A549 (cell line): Measurements from ENCODE around the gene PEDS1. TPM values are rescaled to one million over a fixed set of nuclear protein-coding genes. Genes with fewer than 3 reads are reported as not detected.
A peak's percentile ranks its signal among the peaks of the same experiment; 100 is the strongest.

Source experiments
- ATAC-seq, 2 experiments: fragments of 200-7000 bp in 1 of 2; fragments of >200 bp in 1 of 2; cut with Nextera tagmentation in 1 of 2; cut with Tn5 transposase in 1 of 2; 3 replicates each; pipeline versions ENCODE4 v1.8.0 to v1.9.1; 2018 to 2020; ENCODE audit warnings: mild to moderate bottlenecking in 1 of 2, moderate library complexity in 1 of 2
- CTCF ChIA-PET: fragments of 300-600 bp; sonication (Branson Sonifier 250); formaldehyde crosslinking; extraction: SDS; loops from one replicate; lab custom pipeline; 2021; ENCODE audit warnings: antibody characterized with exemption, inconsistent platforms; lab: Yijun Ruan, JAX
- POLR2A ChIA-PET: fragments of 350-600 bp; formaldehyde crosslinking; extraction: SDS; loops from one replicate; lab custom pipeline; 2021; ENCODE audit warnings: antibody characterized with exemption, inconsistent platforms; lab: Yijun Ruan, JAX
- DNase-seq, 2 experiments: peaks; one replicate each; pipeline versions ENCODE4 v3.0.0 to v3.0.0-alpha.2; 2011 to 2016; ENCODE audit warnings: low read depth in 1 of 2, low spot score in 1 of 2
- FAIRE-seq: peaks from 2 replicates; lab custom pipeline; 2011; peaks lifted over from hg19 to GRCh38; lab: Jason Lieb, UNC
- H3K27ac ChIP-seq, 2 experiments: fragments of >200 bp; sonication (Bioruptor Twin); formaldehyde crosslinking; 3 replicates each; pipeline ENCODE4 v1.5.1; 2016 to 2017
- H3K4me1 ChIP-seq: fragments of >200 bp; sonication (Bioruptor Twin); formaldehyde crosslinking; 3 replicates; pipeline ENCODE4 v1.6.1; 2016
- H3K4me2 ChIP-seq: fragments of >200 bp; sonication (Bioruptor Twin); formaldehyde crosslinking; 3 replicates; pipeline ENCODE4 v1.6.1; 2016
- H3K4me3 ChIP-seq: fragments of >200 bp; sonication (Bioruptor Twin); formaldehyde crosslinking; 3 replicates; pipeline ENCODE4 v1.5.1; 2016
- H3K9me3 ChIP-seq: fragments of >200 bp; sonication (Bioruptor Twin); formaldehyde crosslinking; 3 replicates; pipeline ENCODE4 v1.6.1; 2016
- BHLHE40 ChIP-seq: IDR thresholded peaks from 2 replicates; pipeline ENCODE4 v1.6.1; 2012; ENCODE audit warnings: low read depth, low read length, inconsistent platforms
- CBX2 ChIP-seq: fragments of 200-600 bp; sonication (generic); IDR thresholded peaks from 2 replicates; pipeline ENCODE4 v1.6.1; 2016; ENCODE audit warnings: low read depth, mild to moderate bottlenecking, borderline replicate concordance
- CHD4 ChIP-seq: fragments of 200-600 bp; sonication (generic); IDR thresholded peaks from 2 replicates; pipeline ENCODE4 v1.6.1; 2016; ENCODE audit warnings: antibody characterized with exemption, mild to moderate bottlenecking, borderline replicate concordance
- EHF ChIP-seq: fragments of 250-450 bp; sonication (Bioruptor Pico); IDR thresholded peaks from 2 replicates; pipeline ENCODE4 v1.5.0; 2020; ENCODE audit warnings: mild to moderate bottlenecking
- GATA3 ChIP-seq: IDR thresholded peaks from 2 replicates; pipeline ENCODE4 v1.6.1; 2012; ENCODE audit warnings: borderline replicate concordance
- HDAC2 ChIP-seq: fragments of 200-600 bp; sonication (generic); IDR thresholded peaks from 2 replicates; pipeline ENCODE4 v1.6.1; 2016
- HEYL ChIP-seq: fragments of 250-450 bp; sonication (Bioruptor Pico); IDR thresholded peaks from 2 replicates; pipeline ENCODE4 v1.8.0; 2021; ENCODE audit warnings: mild to moderate bottlenecking, moderate library complexity
- HOXA7 ChIP-seq: fragments of 250-450 bp; sonication (Bioruptor Pico); IDR thresholded peaks from 2 replicates; pipeline ENCODE4 v1.5.0; 2020; ENCODE audit warnings: mild to moderate bottlenecking, moderate library complexity
- HOXB13 ChIP-seq: fragments of 250-450 bp; sonication (Bioruptor Pico); IDR thresholded peaks from 2 replicates; pipeline ENCODE4 v1.5.0; 2020; ENCODE audit warnings: low read depth, mild to moderate bottlenecking, moderate library complexity
- HOXB5 ChIP-seq: fragments of 250-450 bp; sonication (Bioruptor Pico); IDR thresholded peaks from 2 replicates; pipeline ENCODE4 v1.5.0; 2020; ENCODE audit warnings: mild to moderate bottlenecking, moderate library complexity
- JUN ChIP-seq, 2 experiments: fragments of >200 bp; sonication (Bioruptor Twin); formaldehyde crosslinking; IDR thresholded peaks; 2 replicates in 1 of 2; 3 replicates in 1 of 2; pipeline ENCODE4 v1.6.1; 2016 to 2017
- KDM1A ChIP-seq: fragments of 200-600 bp; sonication (generic); IDR thresholded peaks from 2 replicates; pipeline ENCODE4 v1.6.1; 2016; ENCODE audit warnings: low read depth, mild to moderate bottlenecking
- MAFK ChIP-seq: fragments of 450-650 bp; IDR thresholded peaks from 2 replicates; pipeline ENCODE4 v1.6.1; 2014; ENCODE audit not compliant: partially characterized antibody
- MYC ChIP-seq: IDR thresholded peaks from 2 replicates; pipeline ENCODE4 v1.6.1; 2012; ENCODE audit warnings: mild to moderate bottlenecking, inconsistent platforms, low read length, improper control_type of control experiment, borderline replicate concordance
- PHF8 ChIP-seq: fragments of 200-600 bp; sonication (generic); IDR thresholded peaks from 2 replicates; pipeline ENCODE4 v1.6.1; 2016; ENCODE audit warnings: low read depth, mild to moderate bottlenecking, antibody characterized with exemption, moderate library complexity, borderline replicate concordance
- POLR2A ChIP-seq: IDR thresholded peaks from 2 replicates; pipeline ENCODE4 v1.6.1; 2012; ENCODE audit warnings: mild to moderate bottlenecking, low read length
- RARB ChIP-seq: fragments of 250-450 bp; sonication (Bioruptor Pico); IDR thresholded peaks from 2 replicates; pipeline ENCODE4 v1.8.0; 2021; ENCODE audit warnings: mild to moderate bottlenecking, moderate library complexity
- RFX5 ChIP-seq: fragments of 450-650 bp; IDR thresholded peaks from 2 replicates; pipeline ENCODE4 v1.7.1; 2014; ENCODE audit warnings: antibody characterized with exemption, mild to moderate bottlenecking, moderate library complexity
- SREBF2 ChIP-seq: fragments of 450-650 bp; IDR thresholded peaks from 2 replicates; pipeline ENCODE4 v1.6.1; 2014; ENCODE audit warnings: mild to moderate bottlenecking, moderate library complexity
- TFCP2L1 ChIP-seq: fragments of 250-450 bp; sonication (Bioruptor Pico); IDR thresholded peaks from 2 replicates; pipeline ENCODE4 v1.5.0; 2021; ENCODE audit warnings: mild to moderate bottlenecking
- TP53 ChIP-seq: fragments of 250-450 bp; sonication (Bioruptor Pico); IDR thresholded peaks from 2 replicates; pipeline ENCODE4 v1.5.0; 2021; ENCODE audit warnings: mild to moderate bottlenecking, moderate library complexity
- ZC3H11A ChIP-seq: fragments of 450-650 bp; IDR thresholded peaks from 2 replicates; pipeline ENCODE4 v1.6.1; 2014; ENCODE audit warnings: antibody characterized with exemption, mild to moderate bottlenecking
- ZFP36 ChIP-seq: fragments of 450-650 bp; IDR thresholded peaks from 2 replicates; pipeline ENCODE4 v1.6.1; 2014; ENCODE audit warnings: borderline replicate concordance; ENCODE audit not compliant: partially characterized antibody
- ZNF302 ChIP-seq: fragments of 250-450 bp; sonication (Bioruptor Pico); IDR thresholded peaks from 2 replicates; pipeline ENCODE4 v1.9.0; 2021; ENCODE audit warnings: inconsistent platforms, mild to moderate bottlenecking, moderate library complexity
- ZSCAN20 ChIP-seq: fragments of 250-450 bp; sonication (Bioruptor Pico); IDR thresholded peaks from 2 replicates; pipeline ENCODE4 v1.8.0; 2022; ENCODE audit warnings: mild to moderate bottlenecking, moderate library complexity
- WGBS: methylation state at CpG from one replicate; pipeline ENCODE4 v1.1.6; 2017; ENCODE audit errors: missing lambda C conversion rate; 5-methylcytosine and 5-hydroxymethylcytosine counted together
- polyA plus RNA-seq, 4 experiments: library from polyadenylated mRNA; depleted of rRNA in 3 of 4; stranded (reverse); fragments of >200 nt; fragmentation: RNase III in 1 of 4; extraction: RNeasy Plus Mini Kit Qiagen cat#74134 plus additional on column Dnase treatment in 1 of 4; gene quantifications; 2 replicates in 3 of 4; 3 replicates in 1 of 4; pipeline ENCODE4 v1.2.3, GENCODE V29; 2011 to 2017
- TF ChIP-seq, protein P1 (sequence below): IDR thresholded peaks from 2 replicates; pipeline ENCODE4 v1.6.1; 2012
- TF ChIP-seq, protein P2 (sequence below): fragments of >200 bp; sonication (Bioruptor Twin); formaldehyde crosslinking; IDR thresholded peaks from 3 replicates; pipeline ENCODE4 v1.6.1; 2016
- TF ChIP-seq, protein P3 (sequence below): fragments of 450-650 bp; IDR thresholded peaks from 2 replicates; pipeline ENCODE4 v1.6.1; 2014; ENCODE audit warnings: antibody characterized with exemption
- TF ChIP-seq, protein P4 (sequence below): fragments of 250-450 bp; sonication (Bioruptor Pico); IDR thresholded peaks from 2 replicates; pipeline ENCODE4 v1.5.0; 2021; ENCODE audit warnings: mild to moderate bottlenecking, moderate library complexity, borderline replicate concordance
- TF ChIP-seq, protein P5 (sequence below): IDR thresholded peaks from 2 replicates; pipeline ENCODE4 v1.6.1; 2012
- TF ChIP-seq, protein P6 (sequence below): IDR thresholded peaks from 2 replicates; pipeline ENCODE4 v1.6.1; 2012; ENCODE audit warnings: low read depth, borderline replicate concordance
- TF ChIP-seq, protein P7 (sequence below): fragments of 200-600 bp; sonication (generic); IDR thresholded peaks from 2 replicates; pipeline ENCODE4 v1.6.1; 2016; ENCODE audit warnings: antibody characterized with exemption, mild to moderate bottlenecking, moderate library complexity

PEDS1 gene
- polyA plus RNA-seq, 2 of the 4 experiments (the other 2 are of a cell fraction), result 24.5 to 25.8 TPM

DNA sequence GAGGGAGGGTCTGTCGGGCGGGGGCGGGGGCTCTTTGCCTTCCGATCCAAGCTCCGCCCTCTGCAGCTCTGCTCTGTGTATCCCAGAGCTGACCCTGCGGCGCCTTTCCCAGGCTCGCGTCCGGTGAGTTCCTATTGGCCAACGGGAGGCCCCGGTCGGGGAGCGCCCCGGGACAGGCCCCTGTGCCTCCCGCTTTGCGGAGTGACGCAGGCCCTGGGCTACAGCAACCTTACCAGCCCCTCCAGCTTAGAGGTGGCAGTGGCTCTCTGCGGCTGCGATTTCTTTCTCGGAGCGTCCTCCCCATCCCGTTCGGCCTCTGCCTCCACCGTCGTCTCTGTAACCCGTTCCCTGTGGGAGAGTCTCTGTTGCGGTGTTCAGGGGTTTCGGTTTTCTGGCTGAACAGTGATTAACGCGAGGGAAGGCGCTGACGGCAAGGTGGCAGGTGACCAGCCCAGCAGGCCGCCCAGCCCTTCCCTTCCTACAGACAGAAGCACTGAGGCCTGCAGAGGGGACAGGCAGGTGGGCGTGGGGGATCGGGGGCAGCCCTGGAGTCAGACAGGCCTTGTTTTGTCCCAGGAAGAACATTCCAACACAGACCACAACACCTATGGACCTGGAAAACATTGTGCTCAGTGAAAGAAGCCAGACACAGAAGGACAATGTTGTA lies 19.0 kb upstream of the PEDS1 start:
- peak overlapping the region; percentile 92 for H3K4me2 ChIP-seq
- 1% methylated on average over 27 of the region's 36 CpGs for WGBS
- no peaks in the 10 kb centered on the region for H3K9me3 ChIP-seq
- H3K4me3 ChIP-seq, result peak overlapping the region; percentile 49
- H3K4me1 ChIP-seq, result peaks cover 26% of the 10 kb centered on the region
- FAIRE-seq, result no peak
- peak; percentile 92 to 97 for ATAC-seq
- peak; percentile 91 to 95 for DNase-seq
- ChIA-PET CTCF (interaction anchor here (0.6 to 27.5 kb wide), 15 partner anchors 11 to 451 kb away, joined by 3 to 1085 read pairs (median 4); partner anchors contain the start of genes PEDS1 and UBE2V1), POLR2A (interaction anchor here (0.8 to 2.0 kb wide), 6 partner anchors 25 to 101 kb away, joined by 3 to 11 read pairs (median 4); no protein-coding TSS in a partner anchor)
- peak overlapping the region; percentile 82 to 89 for H3K27ac ChIP-seq
- peak; percentile 31; the same call in 1 of the 2 replicates for TF ChIP-seq HOXB5 (CRISPR knock-in tag)
- TF ChIP-seq, protein P1, sequence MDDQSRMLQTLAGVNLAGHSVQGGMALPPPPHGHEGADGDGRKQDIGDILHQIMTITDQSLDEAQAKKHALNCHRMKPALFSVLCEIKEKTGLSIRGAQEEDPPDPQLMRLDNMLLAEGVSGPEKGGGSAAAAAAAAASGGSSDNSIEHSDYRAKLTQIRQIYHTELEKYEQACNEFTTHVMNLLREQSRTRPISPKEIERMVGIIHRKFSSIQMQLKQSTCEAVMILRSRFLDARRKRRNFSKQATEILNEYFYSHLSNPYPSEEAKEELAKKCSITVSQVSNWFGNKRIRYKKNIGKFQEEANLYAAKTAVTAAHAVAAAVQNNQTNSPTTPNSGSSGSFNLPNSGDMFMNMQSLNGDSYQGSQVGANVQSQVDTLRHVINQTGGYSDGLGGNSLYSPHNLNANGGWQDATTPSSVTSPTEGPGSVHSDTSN, result no peak
- no peak for TF ChIP-seq ZFP36
- TF ChIP-seq JUN (IDR thresholded peaks at IDR 0.05), result peak in 1 of 2 experiments; percentile 33; a peak in 1 of 5 replicates
- TF ChIP-seq HOXA7 (CRISPR knock-in tag), result no peak
- TF ChIP-seq, protein P2, sequence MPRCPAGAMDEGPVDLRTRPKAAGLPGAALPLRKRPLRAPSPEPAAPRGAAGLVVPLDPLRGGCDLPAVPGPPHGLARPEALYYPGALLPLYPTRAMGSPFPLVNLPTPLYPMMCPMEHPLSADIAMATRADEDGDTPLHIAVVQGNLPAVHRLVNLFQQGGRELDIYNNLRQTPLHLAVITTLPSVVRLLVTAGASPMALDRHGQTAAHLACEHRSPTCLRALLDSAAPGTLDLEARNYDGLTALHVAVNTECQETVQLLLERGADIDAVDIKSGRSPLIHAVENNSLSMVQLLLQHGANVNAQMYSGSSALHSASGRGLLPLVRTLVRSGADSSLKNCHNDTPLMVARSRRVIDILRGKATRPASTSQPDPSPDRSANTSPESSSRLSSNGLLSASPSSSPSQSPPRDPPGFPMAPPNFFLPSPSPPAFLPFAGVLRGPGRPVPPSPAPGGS, result no peak
- TF ChIP-seq MYC, result no peak
- no peak for TF ChIP-seq MAFK
- no peak for TF ChIP-seq RFX5
- TF ChIP-seq PHF8, result peak; percentile 90
- no peak for TF ChIP-seq TP53
- TF ChIP-seq, protein P3, sequence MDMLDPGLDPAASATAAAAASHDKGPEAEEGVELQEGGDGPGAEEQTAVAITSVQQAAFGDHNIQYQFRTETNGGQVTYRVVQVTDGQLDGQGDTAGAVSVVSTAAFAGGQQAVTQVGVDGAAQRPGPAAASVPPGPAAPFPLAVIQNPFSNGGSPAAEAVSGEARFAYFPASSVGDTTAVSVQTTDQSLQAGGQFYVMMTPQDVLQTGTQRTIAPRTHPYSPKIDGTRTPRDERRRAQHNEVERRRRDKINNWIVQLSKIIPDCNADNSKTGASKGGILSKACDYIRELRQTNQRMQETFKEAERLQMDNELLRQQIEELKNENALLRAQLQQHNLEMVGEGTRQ, result no peak; the same call in 1 of the 2 replicates
- no peak for TF ChIP-seq CHD4
- TF ChIP-seq BHLHE40, result no peak
- TF ChIP-seq, protein P4, sequence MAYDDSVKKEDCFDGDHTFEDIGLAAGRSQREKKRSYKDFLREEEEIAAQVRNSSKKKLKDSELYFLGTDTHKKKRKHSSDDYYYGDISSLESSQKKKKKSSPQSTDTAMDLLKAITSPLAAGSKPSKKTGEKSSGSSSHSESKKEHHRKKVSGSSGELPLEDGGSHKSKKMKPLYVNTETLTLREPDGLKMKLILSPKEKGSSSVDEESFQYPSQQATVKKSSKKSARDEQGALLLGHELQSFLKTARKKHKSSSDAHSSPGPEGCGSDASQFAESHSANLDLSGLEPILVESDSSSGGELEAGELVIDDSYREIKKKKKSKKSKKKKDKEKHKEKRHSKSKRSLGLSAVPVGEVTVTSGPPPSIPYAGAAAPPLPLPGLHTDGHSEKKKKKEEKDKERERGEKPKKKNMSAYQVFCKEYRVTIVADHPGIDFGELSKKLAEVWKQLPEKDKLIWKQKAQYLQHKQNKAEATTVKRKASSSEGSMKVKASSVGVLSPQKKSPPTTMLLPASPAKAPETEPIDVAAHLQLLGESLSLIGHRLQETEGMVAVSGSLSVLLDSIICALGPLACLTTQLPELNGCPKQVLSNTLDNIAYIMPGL (CRISPR knock-in tag), result no peak
- no peak for TF ChIP-seq KDM1A
- TF ChIP-seq HEYL, result no peak
- TF ChIP-seq TFCP2L1, result no peak
- TF ChIP-seq, protein P5, sequence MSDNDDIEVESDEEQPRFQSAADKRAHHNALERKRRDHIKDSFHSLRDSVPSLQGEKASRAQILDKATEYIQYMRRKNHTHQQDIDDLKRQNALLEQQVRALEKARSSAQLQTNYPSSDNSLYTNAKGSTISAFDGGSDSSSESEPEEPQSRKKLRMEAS, result no peak; the same call in 1 of the 2 replicates
- TF ChIP-seq, protein P6, sequence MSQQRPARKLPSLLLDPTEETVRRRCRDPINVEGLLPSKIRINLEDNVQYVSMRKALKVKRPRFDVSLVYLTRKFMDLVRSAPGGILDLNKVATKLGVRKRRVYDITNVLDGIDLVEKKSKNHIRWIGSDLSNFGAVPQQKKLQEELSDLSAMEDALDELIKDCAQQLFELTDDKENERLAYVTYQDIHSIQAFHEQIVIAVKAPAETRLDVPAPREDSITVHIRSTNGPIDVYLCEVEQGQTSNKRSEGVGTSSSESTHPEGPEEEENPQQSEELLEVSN, result peak; percentile 34; the same call in 1 of the 2 replicates
- TF ChIP-seq EHF (CRISPR knock-in tag), result no peak
- no peak for TF ChIP-seq SREBF2
- TF ChIP-seq HOXB13 (CRISPR knock-in tag), result no peak
- 0 out of 2 replicates have a peak, but pooled peaks have one; percentile 35 for TF ChIP-seq RARB (CRISPR knock-in tag)
- TF ChIP-seq ZNF302, result no peak
- no peak for TF ChIP-seq GATA3
- no peak for TF ChIP-seq CBX2
- no peak for TF ChIP-seq HDAC2
- TF ChIP-seq, protein P7, sequence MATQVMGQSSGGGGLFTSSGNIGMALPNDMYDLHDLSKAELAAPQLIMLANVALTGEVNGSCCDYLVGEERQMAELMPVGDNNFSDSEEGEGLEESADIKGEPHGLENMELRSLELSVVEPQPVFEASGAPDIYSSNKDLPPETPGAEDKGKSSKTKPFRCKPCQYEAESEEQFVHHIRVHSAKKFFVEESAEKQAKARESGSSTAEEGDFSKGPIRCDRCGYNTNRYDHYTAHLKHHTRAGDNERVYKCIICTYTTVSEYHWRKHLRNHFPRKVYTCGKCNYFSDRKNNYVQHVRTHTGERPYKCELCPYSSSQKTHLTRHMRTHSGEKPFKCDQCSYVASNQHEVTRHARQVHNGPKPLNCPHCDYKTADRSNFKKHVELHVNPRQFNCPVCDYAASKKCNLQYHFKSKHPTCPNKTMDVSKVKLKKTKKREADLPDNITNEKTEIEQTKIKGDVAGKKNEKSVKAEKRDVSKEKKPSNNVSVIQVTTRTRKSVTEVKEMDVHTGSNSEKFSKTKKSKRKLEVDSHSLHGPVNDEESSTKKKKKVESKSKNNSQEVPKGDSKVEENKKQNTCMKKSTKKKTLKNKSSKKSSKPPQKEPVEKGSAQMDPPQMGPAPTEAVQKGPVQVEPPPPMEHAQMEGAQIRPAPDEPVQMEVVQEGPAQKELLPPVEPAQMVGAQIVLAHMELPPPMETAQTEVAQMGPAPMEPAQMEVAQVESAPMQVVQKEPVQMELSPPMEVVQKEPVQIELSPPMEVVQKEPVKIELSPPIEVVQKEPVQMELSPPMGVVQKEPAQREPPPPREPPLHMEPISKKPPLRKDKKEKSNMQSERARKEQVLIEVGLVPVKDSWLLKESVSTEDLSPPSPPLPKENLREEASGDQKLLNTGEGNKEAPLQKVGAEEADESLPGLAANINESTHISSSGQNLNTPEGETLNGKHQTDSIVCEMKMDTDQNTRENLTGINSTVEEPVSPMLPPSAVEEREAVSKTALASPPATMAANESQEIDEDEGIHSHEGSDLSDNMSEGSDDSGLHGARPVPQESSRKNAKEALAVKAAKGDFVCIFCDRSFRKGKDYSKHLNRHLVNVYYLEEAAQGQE, result no peak
- no peak for TF ChIP-seq ZSCAN20 (CRISPR knock-in tag)
- TF ChIP-seq ZC3H11A, result no peak
- TF ChIP-seq POLR2A, result peak; percentile 50
